Subcutaneous abdominal adipose tissue (tissue), 5 donors: ENCODE results near the gene SARDH.

Source experiments
- H3K27ac ChIP-seq: one replicate; pipeline ENCODE4 v1.7.0; 2013; ENCODE audit warnings: low read depth, mild to moderate bottlenecking, inconsistent platforms, low read length, moderate library complexity
- H3K27me3 ChIP-seq, 5 donors: one replicate each; pipeline ENCODE4 v1.7.0; 2013; ENCODE audit warnings: low read length in 5 of 5, inconsistent platforms in 1 of 5; ENCODE audit not compliant: control insufficient read depth in 5 of 5, insufficient read depth in 4 of 5
- H3K36me3 ChIP-seq, 5 donors: one replicate each; pipeline ENCODE4 v1.7.0; 2013; ENCODE audit warnings: low read length in 5 of 5; ENCODE audit not compliant: control insufficient read depth in 5 of 5, insufficient read depth in 5 of 5
- H3K4me1 ChIP-seq, 5 donors: one replicate each; pipeline ENCODE4 v1.7.0; 2013; ENCODE audit warnings: low read length in 5 of 5, mild to moderate bottlenecking in 3 of 5, moderate library complexity in 1 of 5; ENCODE audit not compliant: control insufficient read depth in 5 of 5, insufficient read depth in 5 of 5
- H3K4me3 ChIP-seq, 5 donors: one replicate each; pipeline ENCODE4 v1.7.0; 2013; ENCODE audit warnings: low read length in 5 of 5, low read depth in 1 of 5
- H3K9ac ChIP-seq, 5 donors: one replicate each; pipeline ENCODE4 v1.7.0; 2013; ENCODE audit warnings: low read length in 5 of 5, mild to moderate bottlenecking in 4 of 5, moderate library complexity in 3 of 5
- H3K9me3 ChIP-seq, 5 donors: one replicate each; pipeline ENCODE4 v1.7.0; 2013; ENCODE audit warnings: low read length in 5 of 5; ENCODE audit not compliant: control insufficient read depth in 5 of 5
- donor health status: healthy.
- donor health status: healthy.
- donor health status: healthy.
- donor health status: healthy.
- donor health status: healthy.

Gene SARDH

GRCh38 chr9:133735415-133735775 lies 2.8 kb downstream of the SARDH start:
- peaks cover 4 to 17% (median 14%) of the 10 kb centered on the region in 5 donors for H3K4me1 ChIP-seq
- no peaks in the 10 kb centered on the region for H3K36me3 ChIP-seq
- H3K9ac ChIP-seq, result no peak overlapping the region
- peaks cover 4 to 14% (median 8%) of the 10 kb centered on the region in 5 donors for H3K27me3 ChIP-seq
- no peak overlapping the region for H3K27ac ChIP-seq
- H3K4me3 ChIP-seq, result no peak overlapping the region
- H3K9me3 ChIP-seq, result no peaks in the 10 kb centered on the region

- Histone ChIP-seq H3K4me3 (no peak overlapping the region), H3K27me3 (peaks cover 4 to 14% (median 8%) of the 10 kb centered on the region in 5 donors), H3K4me1 (peaks cover 4 to 17% (median 14%) of the 10 kb centered on the region in 5 donors), H3K9me3 (no peaks in the 10 kb centered on the region), H3K36me3 (no peaks in the 10 kb centered on the region), H3K9ac (no peak overlapping the region), H3K27ac (no peak overlapping the region)
These were observed 3.4 kb downstream of the SARDH start for GRCh38 chr9:133734590-133735414.

GRCh38 chr9:133733796-133734533 lies 4.2 kb downstream of the SARDH start:
- no peak overlapping the region for H3K9ac ChIP-seq
- peaks cover 4 to 17% (median 14%) of the 10 kb centered on the region in 5 donors for H3K4me1 ChIP-seq
- H3K4me3 ChIP-seq, result no peak overlapping the region
- no peaks in the 10 kb centered on the region for H3K36me3 ChIP-seq
- H3K9me3 ChIP-seq, result no peaks in the 10 kb centered on the region
- H3K27ac ChIP-seq, result no peak overlapping the region
- H3K27me3 ChIP-seq, result peaks cover 4 to 19% (median 13%) of the 10 kb centered on the region in 5 donors

GRCh38 chr9:133733421-133733795 lies 4.7 kb downstream of the SARDH start:
- Histone ChIP-seq H3K27ac (no peak overlapping the region), H3K4me1 (peaks cover under 1 to 12% (median 10%) of the 10 kb centered on the region in 5 donors), H3K4me3 (no peak overlapping the region), H3K27me3 (peaks cover under 1 to 17% (median 13%) of the 10 kb centered on the region in 5 donors), H3K9me3 (no peaks in the 10 kb centered on the region), H3K36me3 (no peaks in the 10 kb centered on the region), H3K9ac (no peak overlapping the region)

GRCh38 chr9:133732639-133733408 lies 5.3 kb downstream of the SARDH start:
- peaks cover 0 to 7% (median 4%) of the 10 kb centered on the region in 5 donors for H3K4me1 ChIP-seq
- no peak overlapping the region for H3K9ac ChIP-seq
- no peaks in the 10 kb centered on the region for H3K36me3 ChIP-seq
- peaks cover 0 to 21% (median 13%) of the 10 kb centered on the region in 5 donors for H3K27me3 ChIP-seq
- no peak overlapping the region for H3K4me3 ChIP-seq
- H3K27ac ChIP-seq, result no peak overlapping the region
- H3K9me3 ChIP-seq, result no peaks in the 10 kb centered on the region

- Histone ChIP-seq H3K4me1 (peaks cover 0 to under 1% (median 0%) of the 10 kb centered on the region in 5 donors), H3K27ac (no peak overlapping the region), H3K27me3 (peaks cover 4 to 25% (median 16%) of the 10 kb centered on the region in 5 donors), H3K9ac (no peak overlapping the region), H3K36me3 (no peaks in the 10 kb centered on the region), H3K4me3 (no peak overlapping the region), H3K9me3 (no peaks in the 10 kb centered on the region)
These were observed 6.1 kb downstream of the SARDH start for GRCh38 chr9:133731876-133732638.

- Histone ChIP-seq H3K27me3 (peaks cover 4 to 30% (median 19%) of the 10 kb centered on the region in 5 donors), H3K9ac (no peak overlapping the region), H3K27ac (no peak overlapping the region), H3K9me3 (no peaks in the 10 kb centered on the region), H3K4me3 (no peak overlapping the region), H3K4me1 (no peaks in the 10 kb centered on the region), H3K36me3 (no peaks in the 10 kb centered on the region)
These were observed 7.0 kb downstream of the SARDH start for GRCh38 chr9:133730994-133731715.

GRCh38 chr9:133729617-133730281 lies 8.4 kb downstream of the SARDH start:
- H3K9me3 ChIP-seq, result no peaks in the 10 kb centered on the region
- H3K4me3 ChIP-seq, result no peak overlapping the region
- H3K9ac ChIP-seq, result no peak overlapping the region
- no peaks in the 10 kb centered on the region for H3K4me1 ChIP-seq
- no peaks in the 10 kb centered on the region for H3K36me3 ChIP-seq
- peaks cover 4 to 27% (median 16%) of the 10 kb centered on the region in 5 donors for H3K27me3 ChIP-seq
- no peak overlapping the region for H3K27ac ChIP-seq
